IMR-90 (cell line): ENCODE results near the gene TMA16. TPM values are rescaled to one million over a fixed set of nuclear protein-coding genes. Genes with fewer than 3 reads are reported as not detected.

Source experiments
- ATAC-seq: fragments of 200-7000 bp; cut with Tn5 transposase; 2 replicates; pipeline ENCODE4 v1.9.1; 2020; ENCODE audit warnings: low read depth, mild to moderate bottlenecking, moderate library complexity
- BruUV-seq: library from RNA; stranded (reverse); fragments of 400-500 nt; replicated peaks from 2 replicates; lab custom pipeline; 2021; lab: Mats Ljungman, UMichigan
- CTCF ChIA-PET: fragments of 300-600 bp; formaldehyde crosslinking; extraction: SDS; loops from one replicate; lab custom pipeline; 2021; ENCODE audit warnings: antibody characterized with exemption; lab: Yijun Ruan, JAX
- POLR2A ChIA-PET: fragments of 300-600 bp; sonication (Branson Sonifier 250); formaldehyde crosslinking; loops from one replicate; lab custom pipeline; 2022; ENCODE audit warnings: antibody characterized with exemption; ENCODE audit not compliant: unreplicated experiment; lab: Charles Lee
- DNase-seq: peaks from one replicate; pipeline ENCODE4 v3.0.0; 2013
- H2AFZ ChIP-seq: replicated peaks from 2 replicates; pipeline ENCODE3; 2013; ENCODE audit warnings: low read length, mild to moderate bottlenecking; ENCODE audit not compliant: poor library complexity
- H2AK5ac ChIP-seq: 2 replicates; pipeline ENCODE4 v1.6.1; 2013; ENCODE audit warnings: low read depth, low read length, inconsistent platforms
- H2AK9ac ChIP-seq: replicated peaks from 2 replicates; pipeline ENCODE3; 2013; ENCODE audit warnings: mild to moderate bottlenecking, low read depth, low read length, moderate library complexity; ENCODE audit not compliant: poor library complexity
- H2BK120ac ChIP-seq: 2 replicates; pipeline ENCODE4 v1.6.1; 2013; ENCODE audit warnings: low read depth, low read length, inconsistent platforms
- H2BK15ac ChIP-seq: 3 replicates; pipeline ENCODE4 v1.6.1; 2013; ENCODE audit warnings: low read depth, low read length, inconsistent platforms
- H2BK20ac ChIP-seq: 2 replicates; pipeline ENCODE4 v1.6.1; 2013; ENCODE audit warnings: low read depth, mild to moderate bottlenecking, inconsistent platforms, low read length, moderate library complexity
- H2BK5ac ChIP-seq: 2 replicates; pipeline ENCODE4 v1.6.1; 2013; ENCODE audit warnings: mild to moderate bottlenecking, low read depth, low read length, inconsistent platforms; ENCODE audit not compliant: poor library complexity, severe bottlenecking
- H3K14ac ChIP-seq: replicated peaks from 2 replicates; pipeline ENCODE4 v1.6.1; 2013; ENCODE audit warnings: low read depth, low read length, inconsistent platforms
- H3K18ac ChIP-seq: 2 replicates; pipeline ENCODE4 v1.6.1; 2013; ENCODE audit warnings: low read depth, low read length, control low read depth
- H3K23ac ChIP-seq: 2 replicates; pipeline ENCODE4 v1.6.1; 2013; ENCODE audit warnings: low read depth, low read length, inconsistent platforms
- H3K27ac ChIP-seq: 2 replicates; pipeline ENCODE4 v1.5.1; 2013; ENCODE audit warnings: mild to moderate bottlenecking, control low read depth, low read length; ENCODE audit not compliant: insufficient read depth
- H3K27me3 ChIP-seq: 2 replicates; pipeline ENCODE4 v1.6.1; 2013; ENCODE audit warnings: low read length; ENCODE audit not compliant: control insufficient read depth, insufficient read depth
- H3K36me3 ChIP-seq: 2 replicates; pipeline ENCODE4 v1.6.1; 2013; ENCODE audit warnings: low read length, mixed read lengths; ENCODE audit not compliant: control insufficient read depth, insufficient read depth
- H3K4ac ChIP-seq: 2 replicates; pipeline ENCODE4 v1.6.1; 2013; ENCODE audit warnings: low read depth, low read length, inconsistent platforms
- H3K4me1 ChIP-seq: 2 replicates; pipeline ENCODE4 v1.6.1; 2013; ENCODE audit warnings: low read length, mixed read lengths; ENCODE audit not compliant: control insufficient read depth, insufficient read depth
- H3K4me2 ChIP-seq: 2 replicates; pipeline ENCODE4 v1.6.1; 2013; ENCODE audit warnings: low read depth, mild to moderate bottlenecking, control low read depth, low read length, moderate library complexity
- H3K4me3 ChIP-seq: 2 replicates; pipeline ENCODE4 v1.5.1; 2013; ENCODE audit warnings: low read depth, mild to moderate bottlenecking, control low read depth, low read length, moderate library complexity; ENCODE audit not compliant: insufficient read depth
- H3K56ac ChIP-seq: 2 replicates; pipeline ENCODE4 v1.6.1; 2013; ENCODE audit warnings: low read length, inconsistent platforms; ENCODE audit not compliant: insufficient read depth; ENCODE audit errors: extremely low read depth
- H3K79me1 ChIP-seq, 2 experiments: 2 replicates each; pipeline ENCODE4 v1.6.1; 2013; ENCODE audit warnings: low read length in 2 of 2, inconsistent platforms in 1 of 2, low read depth in 1 of 2
- H3K9ac ChIP-seq: 2 replicates; pipeline ENCODE4 v1.6.1; 2013; ENCODE audit warnings: low read depth, low read length, control low read depth
- H3K9me1 ChIP-seq: 2 replicates; pipeline ENCODE4 v1.6.1; 2013; ENCODE audit warnings: low read length, inconsistent platforms; ENCODE audit not compliant: insufficient read depth
- H3K9me3 ChIP-seq: 2 replicates; pipeline ENCODE4 v1.6.1; 2013; ENCODE audit warnings: low read length; ENCODE audit not compliant: control insufficient read depth, insufficient read depth
- H4K20me1 ChIP-seq: 2 replicates; pipeline ENCODE4 v1.6.1; 2013; ENCODE audit warnings: low read length, inconsistent platforms; ENCODE audit not compliant: insufficient read depth
- H4K5ac ChIP-seq: 2 replicates; pipeline ENCODE4 v1.6.1; 2013; ENCODE audit warnings: mild to moderate bottlenecking, low read depth, low read length, control low read depth
- H4K8ac ChIP-seq, 2 experiments: 2 replicates each; pipeline ENCODE4 v1.6.1; 2013; ENCODE audit warnings: low read depth in 2 of 2, low read length in 2 of 2, control low read depth in 1 of 2, inconsistent platforms in 1 of 2
- H4K91ac ChIP-seq: 2 replicates; pipeline ENCODE4 v1.6.1; 2013; ENCODE audit warnings: low read depth, low read length, inconsistent platforms; ENCODE audit not compliant: insufficient read depth
- BHLHE40 ChIP-seq: fragments of 150-350 bp; IDR thresholded peaks from 2 replicates; pipeline ENCODE4 v1.6.1; 2016; ENCODE audit warnings: mild to moderate bottlenecking, low read depth, low read length
- CEBPB ChIP-seq: IDR thresholded peaks from 2 replicates; pipeline ENCODE4 v1.6.1; 2012; ENCODE audit warnings: low read depth, low read length, improper control_type of control experiment
- FOS ChIP-seq: fragments of 150-350 bp; IDR thresholded peaks from 2 replicates; pipeline ENCODE4 v1.6.1; 2016; ENCODE audit warnings: low read depth, low read length
- MAFK ChIP-seq: IDR thresholded peaks from 2 replicates; pipeline ENCODE4 v1.6.1; 2012; ENCODE audit warnings: low read depth, low read length, improper control_type of control experiment
- MXI1 ChIP-seq: IDR thresholded peaks from 2 replicates; pipeline ENCODE4 v1.6.1; 2012; ENCODE audit warnings: low read depth, mild to moderate bottlenecking, low read length, moderate library complexity, borderline replicate concordance
- POLR2A ChIP-seq: IDR thresholded peaks from 2 replicates; pipeline ENCODE4 v1.6.1; 2012; ENCODE audit warnings: mild to moderate bottlenecking, low read depth, low read length
- RAD21 ChIP-seq: IDR thresholded peaks from 2 replicates; pipeline ENCODE4 v1.6.1; 2012; ENCODE audit warnings: low read length, improper control_type of control experiment
- WGBS, 2 experiments: methylation state at CpG; one replicate each; pipeline versions ENCODE4 v1.1.5 to v1.1.7; 2013; ENCODE audit warnings: missing lambda C conversion rate in 2 of 2; ENCODE audit not compliant: insufficient read length in 1 of 2; ENCODE audit errors: extremely low coverage in 2 of 2; 5-methylcytosine and 5-hydroxymethylcytosine counted together
- dilution Hi-C: fragments of 300-500 bp; cut with HindIII; formaldehyde crosslinking; loops from one replicate; pipeline ENCODE4 v1.14.3; 2018; ENCODE audit warnings: low sequenced_read_pairs; ENCODE audit not compliant: unreplicated experiment
- in situ Hi-C: fragments of 300-500 bp; cut with MboI; formaldehyde crosslinking; loops from 3 replicates; pipeline ENCODE4 v1.14.3; 2019; ENCODE audit warnings: low sequenced_read_pairs, inconsistent platforms, mixed read lengths
- intact Hi-C: fragments of 100-400 bp; cut with micrococcal nuclease; formaldehyde crosslinking; loops from 2 replicates; pipeline ENCODE4 v1.10.0; 2022
- polyA plus RNA-seq, 3 experiments: library from polyadenylated mRNA; depleted of rRNA; stranded (reverse); fragments of >200 nt; gene quantifications; 2 replicates each; pipeline ENCODE4 v1.2.3, GENCODE V29; 2012; ENCODE audit warnings: low replicate concordance in 1 of 3
- total RNA-seq: library from RNA; depleted of rRNA; stranded (reverse); fragments of >200 nt; gene quantifications from 2 replicates; pipeline ENCODE4 v1.2.3, GENCODE V29; 2012
- TF ChIP-seq, protein P1 (sequence below): conservative IDR thresholded peaks from 2 replicates; pipeline ENCODE4 v1.5.1; 2012; ENCODE audit warnings: mild to moderate bottlenecking, low read depth, low read length, improper control_type of control experiment
- TF ChIP-seq, protein P2 (sequence below): fragments of 150-350 bp; IDR thresholded peaks from 2 replicates; pipeline ENCODE4 v1.6.1; 2016; ENCODE audit warnings: low read depth, mild to moderate bottlenecking, low read length, moderate library complexity, borderline replicate concordance

Gene TMA16
- total and polyA plus RNA-seq, 2 of the 4 experiments (the other 2 are of a cell fraction) = 9.3 to 19.8 TPM

DNA sequence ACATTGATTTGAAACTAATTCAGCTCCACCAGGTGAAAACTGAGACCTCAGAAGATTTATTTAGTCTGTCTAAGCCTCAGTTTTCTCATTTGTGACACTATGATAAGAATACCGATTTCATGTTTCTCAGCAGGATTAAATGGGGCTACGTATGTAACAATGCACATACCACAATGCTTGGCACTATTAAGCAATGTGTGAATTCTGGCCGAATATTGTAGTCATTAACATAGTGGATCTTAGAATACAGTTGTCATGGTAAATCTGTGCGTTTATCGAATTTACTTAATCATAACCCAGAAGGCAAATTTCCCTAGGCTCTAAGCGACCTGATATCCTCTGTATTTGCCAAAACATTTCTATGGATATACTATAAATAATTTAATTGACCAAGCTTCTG lies 69.1 kb downstream of the TMA16 start:
- in situ Hi-C loops = no loop called here

More for the DNA sequence above, 69.1 kb downstream of the TMA16 start:
- Histone ChIP-seq H3K14ac (no peak overlapping the region), H3K18ac (no peak overlapping the region), H2BK5ac (no peak overlapping the region), H3K9me1 (no peaks in the 10 kb centered on the region), H3K36me3 (no peaks in the 10 kb centered on the region), H3K4me3 (no peak overlapping the region), H3K9me3 (no peaks in the 10 kb centered on the region), H3K27me3 (peaks cover 4% of the 10 kb centered on the region; the same call in 1 of the 2 replicates), H3K4me2 (no peak overlapping the region), H2BK15ac (no peak overlapping the region), H2BK20ac (no peak overlapping the region), H3K4ac (no peak overlapping the region), H2BK120ac (no peak overlapping the region), H4K5ac (no peak overlapping the region), H2AK9ac (no peak overlapping the region), H2AFZ (no peak overlapping the region), H4K91ac (no peak overlapping the region), H3K4me1 (no peaks in the 10 kb centered on the region), H3K79me1 (no peaks in the 10 kb centered on the region), H3K27ac (no peak overlapping the region), H3K9ac (no peak overlapping the region), H3K23ac (no peak overlapping the region), H4K20me1 (no peaks in the 10 kb centered on the region), H3K56ac (no peak overlapping the region), H2AK5ac (no peak overlapping the region), H4K8ac (no peak overlapping the region)
- DNase-seq (no peak), ATAC-seq (no peak)
- TF ChIP-seq MAFK (no peak), RAD21 (no peak), CEBPB (no peak), BHLHE40 (no peak), FOS (no peak), POLR2A (no peak), MXI1 (no peak)
- TF ChIP-seq, protein P1, sequence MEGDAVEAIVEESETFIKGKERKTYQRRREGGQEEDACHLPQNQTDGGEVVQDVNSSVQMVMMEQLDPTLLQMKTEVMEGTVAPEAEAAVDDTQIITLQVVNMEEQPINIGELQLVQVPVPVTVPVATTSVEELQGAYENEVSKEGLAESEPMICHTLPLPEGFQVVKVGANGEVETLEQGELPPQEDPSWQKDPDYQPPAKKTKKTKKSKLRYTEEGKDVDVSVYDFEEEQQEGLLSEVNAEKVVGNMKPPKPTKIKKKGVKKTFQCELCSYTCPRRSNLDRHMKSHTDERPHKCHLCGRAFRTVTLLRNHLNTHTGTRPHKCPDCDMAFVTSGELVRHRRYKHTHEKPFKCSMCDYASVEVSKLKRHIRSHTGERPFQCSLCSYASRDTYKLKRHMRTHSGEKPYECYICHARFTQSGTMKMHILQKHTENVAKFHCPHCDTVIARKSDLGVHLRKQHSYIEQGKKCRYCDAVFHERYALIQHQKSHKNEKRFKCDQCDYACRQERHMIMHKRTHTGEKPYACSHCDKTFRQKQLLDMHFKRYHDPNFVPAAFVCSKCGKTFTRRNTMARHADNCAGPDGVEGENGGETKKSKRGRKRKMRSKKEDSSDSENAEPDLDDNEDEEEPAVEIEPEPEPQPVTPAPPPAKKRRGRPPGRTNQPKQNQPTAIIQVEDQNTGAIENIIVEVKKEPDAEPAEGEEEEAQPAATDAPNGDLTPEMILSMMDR = no peak
- TF ChIP-seq, protein P2, sequence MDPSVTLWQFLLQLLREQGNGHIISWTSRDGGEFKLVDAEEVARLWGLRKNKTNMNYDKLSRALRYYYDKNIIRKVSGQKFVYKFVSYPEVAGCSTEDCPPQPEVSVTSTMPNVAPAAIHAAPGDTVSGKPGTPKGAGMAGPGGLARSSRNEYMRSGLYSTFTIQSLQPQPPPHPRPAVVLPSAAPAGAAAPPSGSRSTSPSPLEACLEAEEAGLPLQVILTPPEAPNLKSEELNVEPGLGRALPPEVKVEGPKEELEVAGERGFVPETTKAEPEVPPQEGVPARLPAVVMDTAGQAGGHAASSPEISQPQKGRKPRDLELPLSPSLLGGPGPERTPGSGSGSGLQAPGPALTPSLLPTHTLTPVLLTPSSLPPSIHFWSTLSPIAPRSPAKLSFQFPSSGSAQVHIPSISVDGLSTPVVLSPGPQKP = no peak
- no TSS peak for BruUV-seq
- ChIA-PET CTCF (interaction anchor here (1.3 kb wide), 1 partner anchor 8 kb away, joined by 6 read pairs; no protein-coding TSS in a partner anchor), POLR2A (no interaction called here)
- dilution Hi-C loops (no loop called here), intact Hi-C loops (no loop called here)
- no CpG with 5 or more reads among the region's 6 CpGs for WGBS, 2 experiments
